Posterior cingulate gyrus (tissue), 11 donors: ENCODE measurements around the gene NAV2.
A peak's percentile ranks its signal among the peaks of the same experiment; 100 is the strongest.

ENCODE experiments used
- DNase-seq, 10 donors: peaks; one replicate each; pipeline versions ENCODE4 v3.0.0 to v3.0.0-alpha.2; 2020 to 2021; ENCODE audit warnings: mixed read lengths in 3 of 10
- intact Hi-C: fragments of 100-400 bp; cut with DNase I; formaldehyde crosslinking; loops from one replicate; pipeline ENCODE4 v1.15.1; 2023

The NAV2 gene

GRCh38 chr11:20015529-20016427 lies 303.1 kb downstream of the NAV2 start:
- no peak for DNase-seq
- intact Hi-C loops = no loop called here

DNA sequence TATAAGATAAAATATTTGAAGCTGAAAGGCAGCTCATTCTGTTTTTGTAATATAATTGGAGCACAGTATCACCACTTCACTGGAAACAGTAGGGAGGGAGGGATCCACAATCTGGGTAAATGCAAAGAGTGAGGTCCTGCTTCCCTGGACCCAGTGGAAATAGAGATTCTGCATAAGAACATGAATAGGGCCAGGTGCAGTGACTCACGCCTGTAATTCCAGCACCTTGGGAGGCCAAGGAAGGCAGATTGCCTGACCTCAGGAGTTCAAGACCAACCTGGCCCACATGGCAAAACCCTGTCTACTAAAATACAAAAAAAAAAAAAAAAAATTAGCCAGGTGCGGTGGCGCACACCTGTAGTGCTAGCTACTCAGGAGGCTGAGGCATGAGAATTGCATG lies 303.9 kb downstream of the NAV2 start:
- intact Hi-C loops = no loop called here
- no peak for DNase-seq

DNA sequence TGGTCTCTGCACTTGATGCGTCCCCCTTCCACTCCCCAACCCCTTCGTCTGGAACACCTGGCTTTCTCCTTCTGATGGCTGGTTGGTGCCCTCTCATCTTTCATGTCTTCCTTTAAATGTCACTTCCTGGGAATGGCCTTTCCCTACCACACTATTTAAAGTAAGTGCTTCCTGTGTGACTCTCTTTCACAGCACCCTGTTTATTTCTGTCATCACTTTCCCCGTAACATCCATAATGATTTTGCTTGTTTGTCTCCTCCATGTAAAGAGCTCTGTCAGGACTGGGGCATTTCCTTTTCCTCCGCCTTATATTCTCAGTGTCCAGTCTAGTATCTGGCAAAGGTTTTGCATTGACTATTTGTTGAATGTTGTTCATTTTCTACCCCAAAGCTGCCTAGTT lies 304.7 kb downstream of the NAV2 start:
- intact Hi-C loops = no loop called here
- no peak for DNase-seq

DNA sequence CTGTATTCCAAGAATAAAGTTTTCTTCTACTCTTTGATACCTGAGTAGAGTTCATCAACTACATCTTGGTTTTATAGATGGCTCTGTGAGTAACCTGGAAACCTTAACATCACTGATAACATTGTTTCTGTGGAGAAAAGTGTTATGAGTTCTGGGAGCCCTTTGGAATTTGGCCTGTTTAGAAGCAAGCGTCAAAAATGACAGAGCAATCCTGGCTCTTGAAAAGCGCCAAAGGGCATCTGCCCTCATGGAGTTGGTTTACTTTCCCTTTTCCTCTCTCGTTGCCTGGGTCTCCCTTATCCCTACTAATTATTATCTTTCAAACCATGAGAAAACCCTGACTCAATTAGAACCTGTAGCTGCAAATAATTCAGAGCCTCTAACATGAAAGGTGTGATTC lies 307.6 kb downstream of the NAV2 start:
- intact Hi-C loops = no loop called here
- DNase-seq = no peak

- intact Hi-C loops = no loop called here
- DNase-seq = no peak
Observed at GRCh38 chr11:20020716-20021115, 308.1 kb downstream of the NAV2 start.

DNA sequence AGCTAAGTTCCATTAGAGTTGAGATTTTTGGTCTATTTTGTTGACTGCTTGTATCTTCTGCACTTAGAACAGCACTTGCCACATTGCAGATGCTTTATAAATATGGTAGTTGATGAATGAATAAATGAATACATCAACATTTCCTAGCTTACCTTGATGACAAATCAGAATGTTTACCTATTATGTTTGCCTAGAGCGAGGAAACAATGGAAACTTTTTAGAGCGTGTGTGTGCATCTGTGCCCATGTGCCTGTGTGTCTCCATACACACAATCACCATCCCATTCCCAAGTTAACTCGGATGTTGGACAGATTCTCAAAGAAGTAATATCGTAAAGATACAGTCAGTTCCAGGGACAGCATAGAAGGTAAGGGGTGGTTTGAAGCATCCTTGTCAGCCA lies 308.6 kb downstream of the NAV2 start:
- intact Hi-C loops = no loop called here
- no peak for DNase-seq

- intact Hi-C loops = no loop called here
- DNase-seq = no peak
Observed at GRCh38 chr11:20021771-20022362, 309.2 kb downstream of the NAV2 start.

GRCh38 chr11:20022363-20023081 lies 309.9 kb downstream of the NAV2 start:
- intact Hi-C loops = no loop called here
- DNase-seq = no peak

- no peak for DNase-seq
- intact Hi-C loops = no loop called here
Observed at GRCh38 chr11:20023082-20023426, 310.4 kb downstream of the NAV2 start.

DNA sequence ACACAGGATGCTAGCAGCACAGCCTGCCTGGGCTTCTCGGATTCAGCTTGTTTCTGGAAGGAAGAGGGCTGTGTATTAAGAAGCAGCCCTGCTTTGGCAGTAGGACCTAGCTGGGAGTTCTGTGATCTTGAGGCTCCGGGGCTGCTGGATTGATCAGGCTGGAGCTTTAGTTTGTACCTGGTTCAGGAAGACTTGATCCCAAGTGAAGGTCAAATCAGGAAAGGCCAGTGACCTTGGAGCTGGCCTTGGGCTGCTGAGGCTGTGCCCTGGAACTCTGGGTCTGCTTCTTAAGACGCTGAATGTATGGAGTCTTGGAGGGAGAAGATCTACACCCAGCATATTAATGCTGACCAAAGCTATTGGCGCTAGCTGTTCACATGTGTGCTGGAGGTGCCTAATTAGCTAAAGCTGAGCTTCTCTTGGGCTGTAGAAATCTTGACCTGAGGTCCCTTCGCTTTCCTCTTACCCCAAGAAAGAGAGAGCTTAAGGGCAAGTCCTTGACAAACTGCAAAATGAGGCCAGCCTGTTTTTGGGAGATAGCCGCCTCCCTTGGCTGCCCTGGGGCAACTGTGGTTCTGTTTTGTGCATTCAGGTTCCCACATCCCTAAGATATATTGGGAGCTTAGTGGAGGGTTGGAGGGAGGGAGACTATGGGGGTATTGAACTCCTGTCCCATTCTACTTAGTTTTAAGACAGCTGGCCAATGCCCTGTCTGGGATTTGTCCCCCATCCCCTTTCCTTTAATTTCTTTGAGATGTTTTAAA lies 311.7 kb downstream of the NAV2 start:
- no peak for DNase-seq
- intact Hi-C loops = no loop called here

- intact Hi-C loops = no loop called here
- no peak for DNase-seq
Observed at GRCh38 chr11:20025332-20025840, 312.7 kb downstream of the NAV2 start.

- intact Hi-C loops = no loop called here
- DNase-seq = peak in 2 of 10 donors; percentile 82 to 85
Observed at GRCh38 chr11:20026629-20027555, 314.3 kb downstream of the NAV2 start.

- no peak for DNase-seq
- intact Hi-C loops = no loop called here
Observed at GRCh38 chr11:20027556-20028013, 314.9 kb downstream of the NAV2 start.

DNA sequence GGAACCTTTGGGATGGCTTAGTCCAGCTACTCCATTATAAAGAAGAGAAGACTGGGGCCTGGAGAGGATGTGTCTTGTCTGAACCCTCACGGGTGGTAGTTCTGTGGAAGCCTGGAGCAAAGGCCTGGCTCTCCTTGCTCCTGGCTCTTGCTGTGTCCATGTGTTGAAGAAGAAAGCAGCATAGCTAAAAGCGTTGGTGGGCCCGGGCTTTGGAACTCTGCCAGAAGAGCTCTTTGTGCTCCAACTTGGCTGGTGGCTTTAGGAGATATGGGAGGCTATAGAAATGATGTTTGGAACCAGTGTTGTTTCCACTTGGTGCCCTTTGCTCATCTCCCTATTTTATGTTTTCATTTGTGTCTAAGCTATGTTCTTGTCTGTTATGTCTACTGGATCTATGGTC lies 316.6 kb downstream of the NAV2 start:
- intact Hi-C loops = no loop called here
- no peak for DNase-seq

DNA sequence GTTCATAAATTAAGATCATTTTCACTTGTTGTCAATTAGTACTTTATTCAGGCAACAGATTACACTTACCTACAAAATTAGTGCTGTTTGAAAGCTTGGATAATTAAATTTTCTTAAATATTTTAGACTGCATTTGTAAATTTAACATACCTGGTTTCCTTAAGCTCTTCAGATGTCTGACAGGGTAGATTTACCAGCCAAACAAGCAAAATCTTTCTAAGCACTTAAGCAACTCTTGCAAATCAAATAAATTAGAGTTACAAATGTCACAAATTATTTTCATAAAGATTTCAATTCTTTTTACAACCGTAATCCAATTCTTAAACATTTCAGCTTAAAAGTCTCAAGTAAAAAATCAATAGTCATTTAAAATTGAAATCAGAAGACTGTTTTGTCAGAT lies 317.8 kb downstream of the NAV2 start:
- no peak for DNase-seq
- intact Hi-C loops = no loop called here

- intact Hi-C loops = no loop called here
- DNase-seq = no peak
Observed at GRCh38 chr11:20031155-20032001, 318.7 kb downstream of the NAV2 start.

DNA sequence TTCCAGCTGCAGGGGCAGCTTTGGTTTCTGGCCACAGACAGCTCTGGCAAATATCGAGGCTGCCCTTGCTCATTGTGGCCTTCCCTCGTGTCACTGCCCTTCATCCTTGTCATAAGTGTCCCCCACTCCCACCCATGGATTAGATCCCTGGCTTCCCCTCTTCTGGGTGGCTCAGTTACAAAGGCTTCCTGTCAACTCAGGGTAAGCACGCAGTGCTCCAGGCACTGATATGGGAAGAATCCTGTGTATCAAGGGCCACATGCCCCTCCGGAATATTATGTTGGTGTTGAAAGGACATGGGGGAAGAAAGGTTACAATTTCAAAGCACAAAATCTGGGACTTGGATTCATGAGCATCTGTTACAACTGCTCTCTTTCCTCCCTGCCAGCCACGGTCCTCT lies 319.5 kb downstream of the NAV2 start:
- intact Hi-C loops = no loop called here
- DNase-seq = no peak

DNA sequence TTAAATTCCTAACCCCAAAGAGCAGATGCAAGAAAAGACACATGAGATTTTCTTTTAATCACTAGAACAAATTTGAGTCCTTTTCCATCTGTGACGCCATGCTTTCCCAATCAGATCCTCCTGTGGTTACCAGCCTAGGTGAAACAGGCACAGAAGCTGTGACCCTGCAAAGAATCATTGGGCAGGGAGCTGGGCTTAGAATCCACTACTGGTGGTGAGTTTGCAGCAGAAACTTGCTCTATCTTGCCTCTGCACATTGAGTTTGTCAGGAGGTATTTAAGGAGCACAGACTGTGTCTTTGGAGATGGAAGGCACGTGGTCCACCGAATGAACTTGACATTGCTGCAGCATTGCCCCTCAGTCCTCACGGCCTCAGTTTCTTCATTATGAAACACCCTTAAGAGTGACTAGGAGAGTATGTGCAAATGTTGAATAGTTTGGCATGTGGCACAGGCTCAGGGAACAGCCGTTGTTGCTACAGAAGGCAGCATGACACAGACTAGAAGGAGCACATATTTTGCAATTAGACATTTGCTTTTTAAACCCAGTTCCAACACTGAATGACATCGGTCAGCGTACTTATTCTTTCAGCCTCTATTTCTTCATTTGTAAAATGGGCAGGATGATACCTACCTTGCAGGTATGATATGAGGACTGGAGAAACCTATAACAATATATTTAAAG lies 320.1 kb downstream of the NAV2 start:
- intact Hi-C loops = no loop called here
- no peak for DNase-seq
